Activated naive CD4-positive, alpha-beta T cell treated with anti-CD3 and anti-CD28 coated beads, Interleukin-2, amount 50 U/mL, for 24 hours (primary cell): ENCODE data around the gene CCPG1.
A peak's percentile ranks its signal among the peaks of the same experiment; 100 is the strongest.
"Not testable (repeated sequence)": the region's sequence is repeated elsewhere in the genome, so short reads cannot be mapped to it uniquely, and the experiment has no call there.

Source experiments
- H3K27ac Mint-ChIP-seq: one replicate; pipeline ENCODE4 v1.8.0; 2021; ENCODE audit warnings: mild to moderate bottlenecking, mixed read lengths
- H3K27me3 Mint-ChIP-seq: one replicate; pipeline ENCODE4 v1.8.0; 2021; ENCODE audit warnings: mixed read lengths
- H3K36me3 Mint-ChIP-seq: one replicate; pipeline ENCODE4 v1.8.0; 2021; ENCODE audit warnings: mixed read lengths
- H3K4me1 Mint-ChIP-seq: one replicate; pipeline ENCODE4 v1.8.0; 2021; ENCODE audit warnings: mixed read lengths
- H3K4me3 Mint-ChIP-seq: one replicate; pipeline ENCODE4 v1.8.0; 2021; ENCODE audit warnings: mild to moderate bottlenecking, mixed read lengths
- H3K9me3 Mint-ChIP-seq: one replicate; pipeline ENCODE4 v1.8.0; 2021; ENCODE audit warnings: mixed read lengths

CCPG1 gene

GRCh38 chr15:55402707-55403106 is 5.5 kb downstream of the CCPG1 start:
- peak overlapping the region; percentile 6 for H3K4me3 Mint-ChIP-seq

GRCh38 chr15:55401786-55402246 is 6.3 kb downstream of the CCPG1 start:
- Mint-ChIP-seq H3K27ac (peak overlapping the region; percentile 47), H3K4me3 (no peak overlapping the region), H3K27me3 (no peaks in the 10 kb centered on the region), H3K9me3 (no peaks in the 10 kb centered on the region), H3K36me3 (peaks cover 14% of the 10 kb centered on the region), H3K4me1 (peaks cover 42% of the 10 kb centered on the region)

More at GRCh38 chr15:55402707-55403106, 5.5 kb downstream of the CCPG1 start:
- H3K27me3 Mint-ChIP-seq = no peaks in the 10 kb centered on the region
- peaks cover 49% of the 10 kb centered on the region for H3K4me1 Mint-ChIP-seq
- H3K27ac Mint-ChIP-seq = peak overlapping the region; percentile 78
- peaks cover 11% of the 10 kb centered on the region for H3K36me3 Mint-ChIP-seq
- H3K9me3 Mint-ChIP-seq = no peaks in the 10 kb centered on the region

- not testable (repeated sequence) for H3K9me3 Mint-ChIP-seq, H3K27ac Mint-ChIP-seq, H3K27me3 Mint-ChIP-seq, H3K4me3 Mint-ChIP-seq
- H3K4me1 Mint-ChIP-seq = peaks cover 50% of the 10 kb centered on the region
- H3K36me3 Mint-ChIP-seq = peaks cover 23% of the 10 kb centered on the region
These were observed 8.1 kb downstream of the CCPG1 start for GRCh38 chr15:55400050-55400449.

GRCh38 chr15:55398243-55398642 is 9.9 kb downstream of the CCPG1 start:
- Mint-ChIP-seq H3K9me3 (no peaks in the 10 kb centered on the region), H3K4me1 (peaks cover 43% of the 10 kb centered on the region), H3K27me3 (no peaks in the 10 kb centered on the region), H3K36me3 (peaks cover 26% of the 10 kb centered on the region), H3K4me3 (no peak overlapping the region), H3K27ac (no peak overlapping the region)

GRCh38 chr15:55394694-55395093 is 13.5 kb downstream of the CCPG1 start:
- H3K27ac Mint-ChIP-seq = no peak overlapping the region
- H3K36me3 Mint-ChIP-seq = peaks cover 23% of the 10 kb centered on the region
- H3K4me3 Mint-ChIP-seq = no peak overlapping the region
- peaks cover 24% of the 10 kb centered on the region for H3K4me1 Mint-ChIP-seq
- no peaks in the 10 kb centered on the region for H3K27me3 Mint-ChIP-seq
- no peaks in the 10 kb centered on the region for H3K9me3 Mint-ChIP-seq

GRCh38 chr15:55389264-55389607 is 18.9 kb downstream of the CCPG1 start:
- Mint-ChIP-seq H3K27ac (peak overlapping the region; percentile 68), H3K27me3 (no peaks in the 10 kb centered on the region), H3K9me3 (no peaks in the 10 kb centered on the region), H3K4me1 (peaks cover 12% of the 10 kb centered on the region), H3K4me3 (no peak overlapping the region), H3K36me3 (peaks cover 6% of the 10 kb centered on the region)

GRCh38 chr15:55387027-55387426 is 21.1 kb downstream of the CCPG1 start:
- no peaks in the 10 kb centered on the region for H3K27me3 Mint-ChIP-seq
- H3K4me3 Mint-ChIP-seq = no peak overlapping the region
- H3K9me3 Mint-ChIP-seq = no peaks in the 10 kb centered on the region
- H3K36me3 Mint-ChIP-seq = peaks cover 15% of the 10 kb centered on the region
- H3K27ac Mint-ChIP-seq = peak overlapping the region; percentile 31
- peaks cover 12% of the 10 kb centered on the region for H3K4me1 Mint-ChIP-seq

GRCh38 chr15:55383687-55384086 is 24.5 kb downstream of the CCPG1 start:
- Mint-ChIP-seq H3K27me3 (no peaks in the 10 kb centered on the region), H3K9me3 (no peaks in the 10 kb centered on the region), H3K4me3 (no peak overlapping the region), H3K27ac (no peak overlapping the region), H3K4me1 (peaks cover 1% of the 10 kb centered on the region), H3K36me3 (peaks cover 13% of the 10 kb centered on the region)

GRCh38 chr15:55381595-55381994 is 26.6 kb downstream of the CCPG1 start:
- Mint-ChIP-seq H3K4me1 (no peaks in the 10 kb centered on the region), H3K27ac (no peak overlapping the region), H3K9me3 (no peaks in the 10 kb centered on the region), H3K36me3 (peaks cover 11% of the 10 kb centered on the region), H3K27me3 (no peaks in the 10 kb centered on the region), H3K4me3 (no peak overlapping the region)

- H3K36me3 Mint-ChIP-seq = peaks cover 15% of the 10 kb centered on the region
- no peaks in the 10 kb centered on the region for H3K27me3 Mint-ChIP-seq
- no peak overlapping the region for H3K4me3 Mint-ChIP-seq
- no peaks in the 10 kb centered on the region for H3K9me3 Mint-ChIP-seq
- H3K27ac Mint-ChIP-seq = no peak overlapping the region
- no peaks in the 10 kb centered on the region for H3K4me1 Mint-ChIP-seq
These were observed 29.1 kb downstream of the CCPG1 start for GRCh38 chr15:55379095-55379494.

GRCh38 chr15:55372701-55373440 is 35.3 kb downstream of the CCPG1 start:
- H3K4me3 Mint-ChIP-seq = no peak overlapping the region
- H3K27me3 Mint-ChIP-seq = no peaks in the 10 kb centered on the region
- H3K36me3 Mint-ChIP-seq = peaks cover 17% of the 10 kb centered on the region
- no peaks in the 10 kb centered on the region for H3K9me3 Mint-ChIP-seq
- H3K27ac Mint-ChIP-seq = no peak overlapping the region
- no peaks in the 10 kb centered on the region for H3K4me1 Mint-ChIP-seq

- H3K27me3 Mint-ChIP-seq = no peaks in the 10 kb centered on the region
- no peaks in the 10 kb centered on the region for H3K9me3 Mint-ChIP-seq
- H3K4me3 Mint-ChIP-seq = no peak overlapping the region
- H3K27ac Mint-ChIP-seq = no peak overlapping the region
- H3K4me1 Mint-ChIP-seq = no peaks in the 10 kb centered on the region
- H3K36me3 Mint-ChIP-seq = peaks cover 8% of the 10 kb centered on the region
These were observed 41.2 kb downstream of the CCPG1 start for GRCh38 chr15:55366981-55367380.

GRCh38 chr15:55362641-55363040 is 45.5 kb downstream of the CCPG1 start:
- H3K4me1 Mint-ChIP-seq = no peaks in the 10 kb centered on the region
- H3K36me3 Mint-ChIP-seq = peaks cover 11% of the 10 kb centered on the region
- H3K4me3 Mint-ChIP-seq = no peak overlapping the region
- H3K27ac Mint-ChIP-seq = no peak overlapping the region
- no peaks in the 10 kb centered on the region for H3K27me3 Mint-ChIP-seq
- no peaks in the 10 kb centered on the region for H3K9me3 Mint-ChIP-seq

- Mint-ChIP-seq H3K27ac (no peak overlapping the region), H3K4me1 (no peaks in the 10 kb centered on the region), H3K36me3 (peaks cover 20% of the 10 kb centered on the region), H3K27me3 (no peaks in the 10 kb centered on the region), H3K9me3 (no peaks in the 10 kb centered on the region), H3K4me3 (no peak overlapping the region)
These were observed 47.1 kb downstream of the CCPG1 start for GRCh38 chr15:55361048-55361447.

- no peaks in the 10 kb centered on the region for H3K9me3 Mint-ChIP-seq
- H3K4me1 Mint-ChIP-seq = no peaks in the 10 kb centered on the region
- H3K4me3 Mint-ChIP-seq = no peak overlapping the region
- peaks cover 20% of the 10 kb centered on the region for H3K36me3 Mint-ChIP-seq
- H3K27me3 Mint-ChIP-seq = no peaks in the 10 kb centered on the region
- H3K27ac Mint-ChIP-seq = peak overlapping the region; percentile 81
These were observed 47.9 kb downstream of the CCPG1 start for GRCh38 chr15:55360256-55360655.

- H3K27me3 Mint-ChIP-seq = no peaks in the 10 kb centered on the region
- peak overlapping the region; percentile 1 for H3K27ac Mint-ChIP-seq
- peaks cover 21% of the 10 kb centered on the region for H3K36me3 Mint-ChIP-seq
- H3K9me3 Mint-ChIP-seq = no peaks in the 10 kb centered on the region
- no peaks in the 10 kb centered on the region for H3K4me1 Mint-ChIP-seq
- no peak overlapping the region for H3K4me3 Mint-ChIP-seq
These were observed 49.7 kb downstream of the CCPG1 start for GRCh38 chr15:55358471-55358870.

- Mint-ChIP-seq H3K27ac (no peak overlapping the region), H3K4me1 (no peaks in the 10 kb centered on the region), H3K27me3 (no peaks in the 10 kb centered on the region), H3K9me3 (no peaks in the 10 kb centered on the region), H3K4me3 (no peak overlapping the region), H3K36me3 (peaks cover 21% of the 10 kb centered on the region)
These were observed 50.4 kb downstream of the CCPG1 start for GRCh38 chr15:55357774-55358173.
